Measurements from ENCODE around the gene SAT1.

SAT1 gene

GRCh38 chrX:23804578-23804977 is 21.6 kb downstream of the SAT1 start:
- Histone ChIP-seq H2AFZ (ENCODE audit: low read length) (no peak overlapping the region), H3K4me1 (ENCODE audit: low read length) (0 out of 2 replicates have a peak, but pooled peaks cover 5% of the 10 kb centered on the region), H3K27ac (ENCODE audit: low read length) (no peak overlapping the region), H3K9me3 (replicated peaks; ENCODE audit: insufficient read depth, low read length) (no peaks in the 10 kb centered on the region), H3K4me3 (ENCODE audit: low read length) (no peak overlapping the region), H3K36me3 (replicated peaks; ENCODE audit: insufficient read depth, low read length) (no peaks in the 10 kb centered on the region), H3K9me2 (replicated peaks; ENCODE audit: insufficient read depth, low read length) (no peaks in the 10 kb centered on the region), H3F3A (ENCODE audit: insufficient read depth, low read length) (no peaks in the 10 kb centered on the region), H4K20me1 (ENCODE audit: insufficient read depth, low read length) (no peaks in the 10 kb centered on the region), H3K27me3 (replicated peaks; ENCODE audit: insufficient read depth, low read length) (no peaks in the 10 kb centered on the region), H3K79me2 (ENCODE audit: low read length) (no peaks in the 10 kb centered on the region), H3K4me2 (ENCODE audit: low read depth, low read length) (no peak overlapping the region), H3K9ac (ENCODE audit: low read length) (no peak overlapping the region)
- TF ChIP-seq, protein P1, sequence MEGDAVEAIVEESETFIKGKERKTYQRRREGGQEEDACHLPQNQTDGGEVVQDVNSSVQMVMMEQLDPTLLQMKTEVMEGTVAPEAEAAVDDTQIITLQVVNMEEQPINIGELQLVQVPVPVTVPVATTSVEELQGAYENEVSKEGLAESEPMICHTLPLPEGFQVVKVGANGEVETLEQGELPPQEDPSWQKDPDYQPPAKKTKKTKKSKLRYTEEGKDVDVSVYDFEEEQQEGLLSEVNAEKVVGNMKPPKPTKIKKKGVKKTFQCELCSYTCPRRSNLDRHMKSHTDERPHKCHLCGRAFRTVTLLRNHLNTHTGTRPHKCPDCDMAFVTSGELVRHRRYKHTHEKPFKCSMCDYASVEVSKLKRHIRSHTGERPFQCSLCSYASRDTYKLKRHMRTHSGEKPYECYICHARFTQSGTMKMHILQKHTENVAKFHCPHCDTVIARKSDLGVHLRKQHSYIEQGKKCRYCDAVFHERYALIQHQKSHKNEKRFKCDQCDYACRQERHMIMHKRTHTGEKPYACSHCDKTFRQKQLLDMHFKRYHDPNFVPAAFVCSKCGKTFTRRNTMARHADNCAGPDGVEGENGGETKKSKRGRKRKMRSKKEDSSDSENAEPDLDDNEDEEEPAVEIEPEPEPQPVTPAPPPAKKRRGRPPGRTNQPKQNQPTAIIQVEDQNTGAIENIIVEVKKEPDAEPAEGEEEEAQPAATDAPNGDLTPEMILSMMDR (IDR thresholded peaks at IDR 0.05; ENCODE audit: low read length): no peak
- TF ChIP-seq EZH2phosphoT487 (IDR thresholded peaks at IDR 0.05; ENCODE audit: low read length) (no peak), EZH2 (optimal IDR thresholded peaks at IDR 0.05; ENCODE audit: low read depth, low read length) (no peak)
- DNase-seq: no peak

GRCh38 chrX:23805389-23805788 is 22.4 kb downstream of the SAT1 start:
- Histone ChIP-seq H3K9ac (ENCODE audit: low read length) (no peak overlapping the region), H3K9me2 (replicated peaks; ENCODE audit: insufficient read depth, low read length) (no peaks in the 10 kb centered on the region), H3K9me3 (replicated peaks; ENCODE audit: insufficient read depth, low read length) (no peaks in the 10 kb centered on the region), H3K27ac (ENCODE audit: low read length) (no peak overlapping the region), H3K79me2 (ENCODE audit: low read length) (no peaks in the 10 kb centered on the region), H3K4me1 (ENCODE audit: low read length) (0 out of 2 replicates have a peak, but pooled peaks cover 5% of the 10 kb centered on the region), H3K36me3 (replicated peaks; ENCODE audit: insufficient read depth, low read length) (no peaks in the 10 kb centered on the region), H3K27me3 (replicated peaks; ENCODE audit: insufficient read depth, low read length) (no peaks in the 10 kb centered on the region), H2AFZ (ENCODE audit: low read length) (no peak overlapping the region), H3F3A (ENCODE audit: insufficient read depth, low read length) (no peaks in the 10 kb centered on the region), H3K4me2 (ENCODE audit: low read depth, low read length) (no peak overlapping the region), H3K4me3 (ENCODE audit: low read length) (no peak overlapping the region), H4K20me1 (ENCODE audit: insufficient read depth, low read length) (no peaks in the 10 kb centered on the region)
- DNase-seq: no peak
- TF ChIP-seq EZH2 (optimal IDR thresholded peaks at IDR 0.05; ENCODE audit: low read depth, low read length) (no peak), EZH2phosphoT487 (IDR thresholded peaks at IDR 0.05; ENCODE audit: low read length) (no peak)
- TF ChIP-seq, protein P1 (IDR thresholded peaks at IDR 0.05; ENCODE audit: low read length): no peak

GRCh38 chrX:23810279-23810678 is 27.3 kb downstream of the SAT1 start:
- Histone ChIP-seq H3K9ac (ENCODE audit: low read length) (no peak overlapping the region), H3K36me3 (replicated peaks; ENCODE audit: insufficient read depth, low read length) (no peaks in the 10 kb centered on the region), H3K4me3 (ENCODE audit: low read length) (no peak overlapping the region), H3K79me2 (ENCODE audit: low read length) (no peaks in the 10 kb centered on the region), H3K27ac (ENCODE audit: low read length) (no peak overlapping the region), H3K9me3 (replicated peaks; ENCODE audit: insufficient read depth, low read length) (no peaks in the 10 kb centered on the region), H4K20me1 (ENCODE audit: insufficient read depth, low read length) (no peaks in the 10 kb centered on the region), H3K27me3 (replicated peaks; ENCODE audit: insufficient read depth, low read length) (no peaks in the 10 kb centered on the region), H3K9me2 (replicated peaks; ENCODE audit: insufficient read depth, low read length) (no peaks in the 10 kb centered on the region), H2AFZ (ENCODE audit: low read length) (no peak overlapping the region), H3K4me1 (ENCODE audit: low read length) (no peaks in the 10 kb centered on the region), H3K4me2 (ENCODE audit: low read depth, low read length) (no peak overlapping the region), H3F3A (ENCODE audit: insufficient read depth, low read length) (no peaks in the 10 kb centered on the region)
- TF ChIP-seq EZH2 (optimal IDR thresholded peaks at IDR 0.05; ENCODE audit: low read depth, low read length): no peak
- no peak for DNase-seq

DNA sequence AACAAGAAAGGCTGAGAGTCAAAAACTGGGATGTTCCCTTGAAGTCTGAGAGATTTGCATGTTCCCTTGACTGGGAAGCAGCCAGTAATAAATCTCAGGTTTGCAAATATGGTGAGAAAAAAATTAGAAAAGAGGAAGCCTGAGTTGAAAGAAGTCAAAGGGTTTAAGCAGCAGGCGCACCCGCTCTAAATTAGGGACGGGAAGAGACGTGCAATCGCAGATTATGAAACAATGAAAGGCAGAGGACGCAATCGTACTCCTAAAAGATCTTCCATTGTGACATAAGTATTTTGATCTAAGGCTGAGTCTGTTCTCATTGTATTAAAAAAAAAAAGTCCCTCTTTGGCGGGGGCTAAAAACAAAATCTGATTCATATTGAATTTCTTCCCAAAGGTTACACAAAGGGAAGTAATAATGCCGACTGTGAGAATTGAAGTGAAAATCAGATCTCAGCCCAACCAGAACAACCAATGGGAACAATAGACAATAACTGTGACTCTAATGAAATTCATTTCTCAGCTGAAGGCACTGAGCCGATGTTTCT is 28.2 kb downstream of the SAT1 start:
- no peak overlapping the region for H3K27ac ChIP-seq (ENCODE audit: low read length)
- H3K27me3 ChIP-seq (replicated peaks; ENCODE audit: insufficient read depth, low read length): no peaks in the 10 kb centered on the region
- H2AFZ ChIP-seq (ENCODE audit: low read length): no peak overlapping the region
- H3K9me2 ChIP-seq (replicated peaks; ENCODE audit: insufficient read depth, low read length): no peaks in the 10 kb centered on the region
- no peaks in the 10 kb centered on the region for H3F3A ChIP-seq (ENCODE audit: insufficient read depth, low read length)
- no peaks in the 10 kb centered on the region for H3K9me3 ChIP-seq (replicated peaks; ENCODE audit: insufficient read depth, low read length)
- no peaks in the 10 kb centered on the region for H3K79me2 ChIP-seq (ENCODE audit: low read length)
- no peak for TF ChIP-seq EZH2 (optimal IDR thresholded peaks at IDR 0.05; ENCODE audit: low read depth, low read length)
- TF ChIP-seq, protein P1 (IDR thresholded peaks at IDR 0.05; ENCODE audit: low read length): no peak
- no peak for TF ChIP-seq EZH2phosphoT487 (IDR thresholded peaks at IDR 0.05; ENCODE audit: low read length)
- DNase-seq: no peak
- H3K4me1 ChIP-seq (ENCODE audit: low read length): no peaks in the 10 kb centered on the region
- no peaks in the 10 kb centered on the region for H4K20me1 ChIP-seq (ENCODE audit: insufficient read depth, low read length)
- H3K36me3 ChIP-seq (replicated peaks; ENCODE audit: insufficient read depth, low read length): no peaks in the 10 kb centered on the region
- H3K9ac ChIP-seq (ENCODE audit: low read length): no peak overlapping the region
- no peak overlapping the region for H3K4me3 ChIP-seq (ENCODE audit: low read length)
- no peak overlapping the region for H3K4me2 ChIP-seq (ENCODE audit: low read depth, low read length)

Measured in MM.1S (cell line).